ENCODE data around the gene KCTD15.

Gene KCTD15

GRCh38 chr19:33810821-33811220, 14.2 kb downstream of the KCTD15 start:
- TF ChIP-seq CTCF (IDR thresholded peaks at IDR 0.05; ENCODE audit: low read depth, low read length), result no peak

GRCh38 chr19:33811246-33811645, 14.6 kb downstream of the KCTD15 start:
- no peak overlapping the region for H3K4me3 ChIP-seq (ENCODE audit: low read depth, low read length)
- TF ChIP-seq CTCF (IDR thresholded peaks at IDR 0.05; ENCODE audit: low read depth, low read length), result no peak

More at GRCh38 chr19:33810821-33811220, 14.2 kb downstream of the KCTD15 start:
- no peak overlapping the region for H3K4me3 ChIP-seq (ENCODE audit: low read depth, low read length)

GRCh38 chr19:33811736-33812387, 15.2 kb downstream of the KCTD15 start:
- no peak for TF ChIP-seq CTCF (IDR thresholded peaks at IDR 0.05; ENCODE audit: low read depth, low read length)
- H3K4me3 ChIP-seq (ENCODE audit: low read depth, low read length), result no peak overlapping the region

GRCh38 chr19:33812388-33813330, 16.0 kb downstream of the KCTD15 start:
- TF ChIP-seq CTCF (IDR thresholded peaks at IDR 0.05; ENCODE audit: low read depth, low read length), result no peak
- no peak overlapping the region for H3K4me3 ChIP-seq (ENCODE audit: low read depth, low read length)

GRCh38 chr19:33813391-33814101, 16.9 kb downstream of the KCTD15 start:
- no peak for TF ChIP-seq CTCF (IDR thresholded peaks at IDR 0.05; ENCODE audit: low read depth, low read length)
- no peak overlapping the region for H3K4me3 ChIP-seq (ENCODE audit: low read depth, low read length)

- TF ChIP-seq CTCF (IDR thresholded peaks at IDR 0.05; ENCODE audit: low read depth, low read length), result no peak
- H3K4me3 ChIP-seq (ENCODE audit: low read depth, low read length), result no peak overlapping the region
Measured at GRCh38 chr19:33814181-33815165, 17.8 kb downstream of the KCTD15 start.
